Stimulated activated CD4-positive, alpha-beta T cell treated with anti-CD3 and anti-CD28 coated beads, TNF-alpha, amount 100 ng/mL, for 1 hour (primary cell): ENCODE results near the gene ITPR1.
A peak's percentile ranks its signal among the peaks of the same experiment; 100 is the strongest.

Source experiments
- DNase-seq, 3 donors: peaks; one replicate each; pipeline ENCODE4 v3.0.0-alpha.2; 2020; ENCODE audit warnings: low read depth in 3 of 3, low spot score in 1 of 3

Gene ITPR1

DNA sequence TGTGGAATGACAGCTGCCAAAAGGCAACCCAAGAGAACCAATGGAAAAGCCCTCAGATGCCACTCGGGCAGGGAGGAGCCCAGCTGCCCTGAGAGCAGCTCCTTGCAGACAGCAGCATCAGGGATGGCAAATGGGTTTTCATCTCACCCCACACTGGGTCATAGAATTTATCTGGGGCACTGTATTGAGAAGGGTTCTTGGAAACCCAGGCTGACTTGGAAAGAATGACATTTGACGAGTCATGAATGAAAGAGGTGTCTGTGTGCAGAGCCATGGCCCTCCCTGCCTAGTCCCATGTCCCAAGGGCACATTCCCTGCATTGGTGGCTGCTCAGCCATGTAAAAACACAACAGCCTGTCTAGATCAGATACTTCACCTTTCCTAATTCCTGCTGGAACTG lies 328.2 kb downstream of the ITPR1 start:
- no peak for DNase-seq

DNA sequence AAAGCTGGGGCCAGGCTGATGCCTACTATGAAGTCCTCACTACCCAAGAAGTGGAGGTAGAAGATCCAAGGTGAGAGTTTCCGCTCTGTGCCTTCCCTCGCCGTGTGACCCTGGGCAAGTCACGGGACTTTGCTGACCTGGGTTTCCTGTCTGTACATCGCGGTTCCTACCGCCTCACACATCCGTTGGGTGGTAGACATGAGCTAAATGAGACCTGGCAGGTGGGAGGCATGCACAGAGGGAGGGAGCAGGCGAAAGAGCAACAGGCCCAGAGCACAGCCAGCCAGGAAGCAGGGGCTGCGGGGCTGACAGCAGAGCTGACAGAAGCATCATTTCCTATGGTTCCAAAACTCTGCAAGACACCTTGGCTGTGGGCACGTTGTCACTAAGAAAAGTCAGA lies 328.8 kb downstream of the ITPR1 start:
- peak; percentile 34 to 69 (median 61) for DNase-seq

DNA sequence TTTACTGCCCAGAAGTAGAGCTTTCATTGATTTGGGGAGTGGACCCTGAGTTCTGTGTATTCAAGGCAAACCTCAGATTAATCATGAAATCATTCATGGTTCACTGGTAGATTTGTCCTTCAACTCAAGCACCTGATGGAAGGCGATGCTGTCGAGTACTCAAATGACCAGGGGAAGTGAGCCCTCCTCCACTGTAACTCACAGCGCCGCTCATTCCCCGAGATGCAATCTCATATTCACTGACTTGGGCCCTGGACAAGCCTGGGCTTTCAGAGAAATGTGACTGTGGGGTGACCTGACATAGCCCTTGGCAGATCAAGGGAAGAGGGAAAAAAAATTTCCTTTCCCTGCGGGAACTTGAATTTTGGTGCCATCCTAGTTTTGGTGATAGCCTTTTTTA lies 329.4 kb downstream of the ITPR1 start:
- no peak for DNase-seq

DNA sequence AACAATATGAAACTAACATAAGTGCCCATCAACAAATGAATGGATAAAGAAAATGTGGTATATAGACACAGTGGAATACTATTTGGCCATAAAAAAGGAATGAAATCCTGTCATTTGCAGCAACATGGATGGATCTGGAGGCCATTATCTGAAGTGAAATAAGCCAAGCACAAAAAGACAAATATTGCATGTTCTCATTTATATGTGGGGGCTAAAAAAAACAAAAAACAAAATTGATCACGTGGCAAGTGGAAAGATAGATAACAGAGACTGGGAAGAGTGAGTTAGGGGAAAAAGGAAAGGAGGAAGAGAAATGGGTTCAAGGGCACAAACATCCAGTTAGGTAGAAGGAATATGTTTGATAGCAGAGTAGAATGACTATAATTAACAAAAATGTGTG lies 330.2 kb downstream of the ITPR1 start:
- no peak for DNase-seq

DNA sequence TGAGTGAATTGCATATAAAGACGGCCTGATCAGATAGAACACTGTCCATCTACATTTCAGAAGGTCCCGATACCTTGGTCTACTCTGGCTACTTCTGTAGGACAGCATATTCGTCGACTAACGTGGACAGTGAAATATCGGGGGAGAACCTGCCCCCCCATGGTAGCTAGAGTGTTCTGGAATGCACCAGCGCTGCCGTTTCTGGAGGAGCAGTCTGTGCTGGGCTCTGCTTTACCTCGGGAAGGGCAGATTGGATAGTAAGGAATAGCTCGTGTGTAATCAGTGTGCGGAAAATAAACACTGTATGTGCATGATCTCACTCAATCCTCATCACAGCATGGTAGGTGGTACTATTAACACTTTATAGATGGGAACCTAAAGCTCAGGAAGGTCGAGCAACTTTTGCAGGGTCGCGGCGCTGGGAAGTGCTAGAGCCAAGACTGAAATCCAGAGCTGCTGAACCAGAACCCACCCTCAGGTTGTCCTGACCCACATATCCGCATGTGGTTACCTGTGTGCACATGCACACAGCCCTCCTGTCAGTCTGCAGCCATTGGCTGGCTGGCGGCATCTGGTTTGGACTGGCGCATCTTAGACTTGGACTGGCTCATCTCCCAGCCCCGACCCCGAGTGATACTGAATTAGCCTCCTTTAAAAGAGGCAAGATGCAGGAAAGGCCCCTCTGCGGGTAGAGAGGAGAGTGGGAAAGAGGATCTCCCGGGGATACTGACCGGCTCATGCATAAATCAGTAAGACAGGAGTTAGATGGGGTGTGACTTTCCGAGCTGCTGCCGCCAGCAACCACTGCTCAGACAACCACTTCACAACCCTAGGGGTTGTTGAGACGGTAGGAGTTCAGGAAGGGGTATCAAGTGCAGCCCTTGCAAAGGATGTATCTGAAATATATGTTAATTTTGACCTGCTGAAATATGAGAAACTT lies 331.1 kb downstream of the ITPR1 start:
- no peak for DNase-seq

DNA sequence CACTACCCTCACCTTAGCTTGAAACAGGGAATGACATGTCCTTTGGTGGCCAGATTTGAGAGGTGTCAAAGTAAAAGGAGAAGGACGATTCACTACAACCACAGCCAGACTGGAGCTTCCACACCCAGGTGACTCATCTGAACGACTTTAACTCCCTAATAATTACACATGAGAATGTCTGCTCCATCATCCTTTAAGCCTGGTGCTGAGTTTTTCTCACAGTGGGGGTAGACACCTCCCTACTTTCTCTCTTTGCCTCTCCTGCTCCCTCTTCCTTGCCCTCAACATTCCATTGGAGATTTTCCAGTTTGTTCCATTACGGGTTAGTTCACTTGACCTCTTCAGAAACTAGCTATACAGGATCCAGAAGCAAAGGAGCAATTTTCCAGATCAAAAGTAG lies 331.8 kb downstream of the ITPR1 start:
- DNase-seq, result no peak

DNA sequence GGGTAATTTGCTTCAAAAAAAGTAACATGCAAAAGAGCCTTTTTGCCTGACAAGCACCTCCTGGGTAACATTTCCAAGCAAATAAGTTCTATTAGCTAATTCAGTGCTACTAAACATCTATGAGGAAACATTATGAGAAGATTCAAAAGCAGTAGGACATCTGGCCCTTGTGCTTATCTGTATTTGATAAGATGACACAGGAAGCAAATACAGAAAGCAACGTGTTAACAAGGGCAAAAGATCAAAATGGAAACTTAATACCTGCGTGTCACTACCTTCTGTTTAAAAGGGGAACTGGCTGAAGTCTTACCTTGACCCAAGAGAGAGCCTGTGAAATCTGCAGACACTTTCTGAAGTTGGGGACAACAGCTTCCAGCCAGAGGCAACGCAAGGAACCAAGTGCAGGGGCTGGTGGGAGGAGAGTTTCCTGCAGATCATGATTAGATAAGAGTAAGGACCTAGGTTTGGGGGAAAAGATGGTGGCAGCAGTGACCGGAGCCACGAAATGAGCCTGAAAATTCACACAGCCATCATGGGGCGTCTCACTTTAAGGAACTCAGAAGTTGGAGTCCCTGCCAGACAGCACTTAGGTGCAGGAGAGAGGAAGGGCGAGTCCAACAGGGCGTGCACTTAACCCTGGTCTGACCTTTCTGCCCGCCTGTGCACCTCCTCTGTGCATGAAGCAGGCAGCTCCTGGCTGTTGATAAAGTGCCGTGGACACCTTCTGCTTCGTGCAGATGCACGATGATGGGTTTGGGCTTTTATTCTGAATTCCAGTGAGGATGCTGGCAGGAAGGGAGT lies 332.5 kb downstream of the ITPR1 start:
- DNase-seq, result no peak

DNA sequence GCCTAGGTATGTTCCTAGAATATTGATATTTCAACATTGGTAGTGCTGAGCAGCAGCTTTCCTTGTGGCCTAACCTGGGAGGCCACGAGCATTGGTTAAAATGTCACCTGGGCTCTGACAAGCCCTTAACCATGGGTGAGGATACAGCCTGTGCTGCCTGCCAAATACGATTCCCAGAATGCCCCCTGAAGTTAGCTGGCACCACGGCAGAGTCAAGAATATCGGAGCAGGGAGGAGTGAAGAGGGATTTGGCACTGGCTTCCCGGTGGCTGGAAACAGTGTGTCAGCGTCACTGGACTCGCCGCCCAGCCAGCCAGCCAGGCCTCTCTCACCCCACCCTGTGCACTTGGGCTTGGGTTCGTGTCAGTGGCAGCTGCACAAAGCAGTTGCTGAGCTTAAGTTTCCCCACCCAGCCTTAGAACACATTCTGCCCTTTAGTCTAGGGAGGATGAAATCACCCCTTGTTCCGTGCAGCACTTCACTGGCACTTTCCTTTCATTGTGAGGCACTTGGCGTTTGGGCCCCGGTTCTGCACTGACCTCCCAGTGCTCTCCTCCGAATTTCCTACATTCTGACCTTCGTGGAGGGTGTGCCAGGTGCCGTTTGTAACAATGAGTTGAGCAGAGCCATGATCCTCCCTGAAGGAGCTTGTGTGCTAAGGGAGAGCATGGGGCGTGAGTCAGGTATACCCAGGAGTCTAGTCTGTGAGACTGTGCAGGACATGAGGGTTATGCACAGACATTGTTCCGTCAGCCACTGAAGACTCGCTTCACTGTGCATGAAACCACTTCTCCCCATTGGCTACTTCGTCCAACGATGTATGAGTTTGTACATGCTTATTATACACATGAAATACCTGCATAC lies 333.3 kb downstream of the ITPR1 start:
- no peak for DNase-seq

DNA sequence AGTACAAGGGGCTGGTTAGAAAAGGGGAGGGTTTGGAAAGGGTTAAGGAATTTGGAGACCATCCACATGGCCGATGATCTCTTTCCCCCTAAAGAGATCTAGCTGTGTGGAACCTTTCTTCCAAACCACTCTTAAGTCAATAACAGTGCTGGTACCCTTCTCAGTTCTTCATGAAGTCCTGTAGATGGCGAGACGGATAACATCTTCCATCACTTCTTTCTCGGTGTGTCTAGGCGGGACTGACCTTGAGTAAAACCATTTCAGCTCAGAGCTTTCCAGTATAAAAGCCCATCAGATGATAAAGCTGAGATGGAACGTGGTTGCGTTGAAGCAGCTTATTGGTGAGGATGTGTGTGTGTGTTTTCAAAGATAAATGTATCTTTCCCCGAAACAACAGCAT lies 334.6 kb downstream of the ITPR1 start:
- no peak for DNase-seq

DNA sequence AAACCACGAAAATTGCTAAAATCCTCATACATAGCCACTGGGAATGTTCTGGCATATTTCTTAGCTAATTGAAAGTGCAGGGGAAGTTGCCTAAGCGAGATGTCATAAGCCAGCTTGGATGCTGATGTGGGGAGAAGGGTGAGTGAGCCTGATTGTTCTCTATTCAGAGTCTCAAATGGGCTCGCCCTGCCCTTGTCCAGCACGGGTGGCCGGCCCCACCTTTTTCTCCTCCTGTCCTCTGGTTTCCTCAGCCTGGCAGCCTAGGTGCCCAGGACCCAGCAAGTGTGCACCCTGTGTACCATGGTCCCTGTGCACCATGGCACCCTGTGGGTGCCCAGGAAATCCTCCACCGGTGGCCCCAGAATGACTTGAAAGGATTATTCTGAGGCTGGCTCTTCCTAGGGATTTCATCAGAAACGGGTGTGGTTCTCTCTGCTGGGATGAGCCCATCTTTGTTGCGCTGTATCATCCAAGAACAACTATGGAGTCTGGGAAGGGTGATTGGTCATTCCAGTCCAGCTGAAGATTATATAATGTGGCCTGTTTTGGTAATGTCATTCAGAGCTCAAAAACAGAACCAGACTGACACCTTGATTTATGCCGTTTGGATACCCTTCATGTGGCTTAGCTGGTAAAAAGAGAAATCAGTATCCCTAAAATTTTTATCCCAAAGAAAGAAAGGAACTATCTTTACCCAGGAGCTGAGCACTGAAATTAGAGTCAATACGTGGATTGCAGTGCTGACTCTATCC lies 335.3 kb downstream of the ITPR1 start:
- no peak for DNase-seq

DNA sequence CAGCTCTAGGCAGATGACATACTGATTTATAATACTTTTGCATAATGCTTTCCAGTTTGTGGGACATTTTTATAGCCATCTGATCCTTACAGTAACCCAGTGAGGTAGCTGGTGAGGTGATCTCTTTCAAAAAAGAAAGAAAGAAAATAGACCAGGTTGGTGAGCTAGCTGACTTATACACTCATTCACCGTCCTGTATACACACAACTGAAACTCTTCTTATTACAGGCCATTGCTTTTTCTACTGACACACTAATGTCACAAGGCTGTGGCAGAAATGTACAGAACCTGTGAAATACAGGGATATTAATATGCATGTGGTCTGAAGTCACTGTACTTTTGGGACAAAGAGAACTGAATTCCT lies 335.9 kb downstream of the ITPR1 start:
- no peak for DNase-seq

DNA sequence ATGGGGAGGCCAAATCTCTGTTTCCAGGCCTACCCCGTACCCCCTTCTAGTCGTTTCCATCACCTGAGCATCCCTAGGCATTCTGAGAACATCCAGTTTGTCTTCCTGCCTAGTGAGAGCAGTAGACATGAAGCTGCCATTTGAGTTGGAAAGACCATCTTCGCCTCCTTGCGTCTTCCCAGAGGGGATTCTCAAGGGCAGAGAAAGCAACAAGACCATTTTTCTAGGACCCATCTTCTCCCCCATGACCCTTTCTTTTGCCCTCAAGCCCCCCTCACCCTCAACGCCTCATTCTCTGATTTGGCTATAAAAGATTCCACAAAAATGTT lies 337.4 kb downstream of the ITPR1 start:
- DNase-seq, result no peak

DNA sequence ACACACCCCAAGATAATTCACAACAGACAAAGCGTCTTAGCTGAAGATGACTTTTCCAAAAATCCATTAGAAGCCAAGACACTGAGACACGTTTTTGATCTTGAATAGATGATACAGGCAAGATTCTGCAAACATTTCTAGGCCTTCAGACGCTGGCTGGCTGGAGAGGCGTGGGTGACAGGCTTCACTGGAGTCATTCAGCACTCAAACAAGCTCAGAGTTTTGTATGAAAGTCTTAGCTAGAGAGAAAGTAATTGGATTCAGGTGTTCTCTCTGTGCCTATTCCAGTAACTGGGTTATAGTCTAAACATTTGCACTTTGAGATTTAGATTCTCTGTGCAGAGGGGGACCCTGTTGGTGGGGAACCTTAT lies 338.4 kb downstream of the ITPR1 start:
- DNase-seq, result no peak

DNA sequence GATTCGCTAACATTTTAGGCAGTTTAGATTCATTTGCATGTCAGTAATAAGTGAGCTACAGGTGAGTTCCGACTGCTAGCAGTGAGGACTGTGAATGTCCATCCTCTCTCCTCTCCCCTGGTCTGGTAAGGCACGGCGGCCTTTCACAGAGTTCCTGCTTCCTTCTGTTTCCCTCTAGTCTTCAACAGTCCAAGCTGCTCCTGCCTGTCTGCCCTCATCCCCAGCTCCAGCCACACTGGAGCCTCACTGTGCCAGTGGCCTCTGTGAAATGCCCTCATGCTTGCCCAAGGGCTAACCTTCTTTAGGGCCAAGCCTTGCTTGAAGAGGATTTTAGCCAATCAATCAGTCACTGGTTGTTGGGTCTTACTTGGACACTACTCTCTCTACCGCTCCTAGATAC lies 340.3 kb downstream of the ITPR1 start:
- DNase-seq, result no peak

DNA sequence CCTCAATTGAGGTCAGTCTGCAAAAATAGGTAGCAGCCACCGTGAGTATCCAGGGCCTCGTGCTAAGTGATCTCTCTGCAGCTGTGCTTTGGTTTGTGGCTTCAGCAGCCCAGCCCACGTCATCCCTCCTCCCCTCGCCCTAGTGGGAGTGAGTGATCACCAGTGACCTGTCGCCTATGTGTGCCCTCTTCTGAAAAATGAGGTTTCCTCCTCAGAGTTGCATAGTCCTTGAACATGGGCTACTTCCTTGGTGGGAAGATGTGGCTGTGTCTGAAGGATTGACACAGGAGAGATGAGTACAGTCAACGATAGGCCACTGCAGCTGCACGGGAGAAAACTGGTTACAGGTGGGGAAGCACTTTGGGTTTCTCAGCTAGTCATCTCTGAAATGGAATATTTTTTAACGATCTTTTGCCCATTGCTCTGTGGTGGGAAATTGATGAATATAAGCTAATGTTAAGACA lies 341.3 kb downstream of the ITPR1 start:
- DNase-seq, result peak; percentile 24 to 38 (median 33)

DNA sequence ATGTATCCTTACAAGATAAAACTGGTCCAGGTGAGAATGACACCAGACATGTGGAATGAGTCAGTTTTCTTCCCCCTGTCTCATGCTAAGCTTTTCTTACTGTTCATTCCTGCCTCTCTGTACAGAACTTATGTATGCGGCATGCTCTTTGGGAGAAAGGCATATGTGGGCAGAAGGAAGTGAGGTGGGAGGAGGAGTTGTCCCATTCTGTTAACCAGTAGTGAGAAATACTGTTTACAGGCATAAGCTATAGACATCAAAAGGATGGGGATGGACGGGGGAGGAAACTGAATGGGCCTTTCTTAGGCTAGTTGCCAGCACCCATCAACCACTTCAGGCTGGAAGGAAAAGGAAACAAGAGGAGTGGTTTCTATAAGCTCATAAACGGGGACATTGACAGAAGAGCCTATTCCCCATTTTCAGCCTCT lies 342.5 kb downstream of the ITPR1 start:
- DNase-seq, result no peak

DNA sequence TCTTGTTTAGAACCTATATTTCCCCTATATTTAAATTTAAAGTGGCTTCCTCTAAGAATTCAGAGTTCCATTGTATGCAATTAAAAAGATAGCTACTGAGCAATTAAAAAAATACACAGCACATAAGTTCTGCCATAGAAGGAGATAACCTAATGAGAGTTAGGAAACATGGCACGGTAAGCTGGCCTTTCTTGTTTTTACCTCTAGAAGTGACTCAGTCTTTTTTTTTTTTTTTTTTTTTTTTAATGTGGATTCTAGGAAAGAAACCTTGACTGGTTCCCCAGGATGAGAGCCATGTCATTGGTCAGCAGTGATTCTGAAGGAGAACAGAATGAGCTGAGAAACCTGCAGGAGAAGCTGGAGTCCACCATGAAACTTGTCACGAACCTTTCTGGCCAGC lies 343.4 kb downstream of the ITPR1 start:
- no peak for DNase-seq

DNA sequence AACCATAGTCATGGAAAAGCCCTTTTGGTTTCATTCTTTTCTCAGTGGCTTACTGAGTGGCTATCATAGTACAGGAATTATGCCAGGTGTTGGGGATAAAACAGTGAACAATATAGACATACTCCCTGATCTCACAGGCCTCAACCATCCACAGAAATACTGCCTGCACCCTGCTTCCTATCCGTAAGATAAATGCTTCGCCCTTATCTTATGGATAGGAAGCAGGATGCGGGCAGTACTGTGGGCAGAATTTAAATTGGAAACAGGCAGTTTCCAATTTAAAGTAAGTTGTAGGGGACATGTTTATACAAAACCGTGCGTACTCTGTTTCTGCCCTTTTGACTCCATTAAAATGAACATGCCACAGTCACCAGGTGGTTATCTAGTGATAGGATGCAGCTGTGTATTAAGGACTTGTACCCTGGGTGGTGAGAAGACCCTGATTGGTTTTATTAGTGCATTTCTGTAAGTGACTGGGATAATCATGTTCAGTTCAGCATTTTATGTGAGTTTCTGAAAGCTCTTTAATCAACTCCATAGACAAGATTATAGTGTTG lies 344.3 kb downstream of the ITPR1 start:
- DNase-seq, result no peak

DNA sequence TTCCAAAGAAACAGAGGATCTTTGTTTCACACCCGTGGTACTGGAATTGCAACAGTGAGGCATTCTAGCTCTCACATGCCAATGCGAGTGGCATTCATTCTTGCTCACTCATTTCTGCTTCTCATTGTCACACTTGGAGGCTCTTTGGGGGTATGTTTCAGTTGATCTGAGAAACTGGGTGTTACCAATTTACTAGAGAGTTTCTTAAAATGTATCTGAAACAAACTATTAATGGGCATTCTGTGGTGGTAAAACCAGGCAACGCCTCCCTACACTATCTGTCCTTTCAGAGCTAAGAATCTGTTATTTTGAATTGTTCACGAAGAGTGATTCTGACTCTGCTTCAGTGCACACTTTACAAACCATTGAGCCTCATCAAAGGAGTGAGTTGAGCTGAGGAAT lies 345.5 kb downstream of the ITPR1 start:
- DNase-seq, result no peak

DNA sequence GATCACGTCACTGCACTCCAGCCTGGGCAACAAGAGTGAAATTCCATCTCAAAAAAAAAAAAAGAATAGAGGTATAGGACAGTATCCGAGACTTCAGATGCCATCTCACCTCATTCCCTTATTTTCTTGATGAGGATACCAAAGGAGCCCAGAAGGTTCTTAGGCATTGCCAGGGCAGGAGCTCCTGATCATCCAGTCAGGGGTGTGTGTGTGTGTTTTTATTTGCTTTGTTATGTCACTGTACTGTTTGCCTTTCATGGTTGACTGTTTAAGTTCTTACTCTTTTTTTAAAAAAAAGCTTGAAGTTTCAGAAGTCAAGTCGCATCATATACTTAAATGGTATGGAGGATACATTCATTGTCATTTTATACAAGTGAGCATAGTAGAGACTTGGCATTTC lies 346.1 kb downstream of the ITPR1 start:
- DNase-seq, result no peak
